Stimulated activated CD8-positive, alpha-beta memory T cell treated with anti-CD3 and anti-CD28 coated beads, Interleukin-15, amount 100 ng/mL, for 4 hours (primary cell): Measurements from ENCODE around the gene SLC6A19.
"Not testable (repeated sequence)": the region's sequence is repeated elsewhere in the genome, so short reads cannot be mapped to it uniquely, and the experiment has no call there.

ENCODE experiments used
- DNase-seq, 2 donors: peaks; one replicate each; pipeline ENCODE4 v3.0.0-alpha.2; 2020; ENCODE audit warnings: low read depth in 2 of 2

SLC6A19 gene

DNA sequence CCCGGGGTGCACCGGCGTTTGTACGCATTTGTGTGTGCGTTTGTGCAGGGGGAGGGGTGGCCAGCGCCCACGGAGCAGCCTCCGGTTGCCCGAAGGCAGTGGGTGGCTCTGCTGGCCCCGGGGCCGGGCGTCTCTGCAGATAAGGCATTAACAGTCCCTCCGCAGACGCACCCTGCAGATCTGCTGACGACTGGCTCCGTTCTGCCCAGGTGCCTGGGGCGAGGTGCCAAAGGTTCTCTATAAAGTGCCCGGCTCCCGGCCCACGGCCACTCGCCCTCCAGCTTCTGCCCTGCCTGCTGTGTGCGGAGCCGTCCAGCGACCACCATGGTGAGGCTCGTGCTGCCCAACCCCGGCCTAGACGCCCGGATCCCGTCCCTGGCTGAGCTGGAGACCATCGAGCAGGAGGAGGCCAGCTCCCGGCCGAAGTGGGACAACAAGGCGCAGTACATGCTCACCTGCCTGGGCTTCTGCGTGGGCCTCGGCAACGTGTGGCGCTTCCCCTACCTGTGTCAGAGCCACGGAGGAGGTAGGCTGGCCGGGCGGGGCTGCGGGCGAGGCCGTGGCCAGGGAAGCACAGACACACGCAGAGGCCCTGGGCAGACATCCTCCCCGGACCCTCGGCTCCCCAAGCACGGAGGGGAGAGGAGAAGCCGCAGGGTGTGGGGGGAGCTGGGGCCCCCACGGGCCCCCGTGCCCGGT is at the start of gene SLC6A19:
Gene SLC6A19 (plus strand): TSS at position 269 of the 699 bp plus-strand sequence. CDS start 56 bp downstream, at position 325.
- no peak for DNase-seq

DNA sequence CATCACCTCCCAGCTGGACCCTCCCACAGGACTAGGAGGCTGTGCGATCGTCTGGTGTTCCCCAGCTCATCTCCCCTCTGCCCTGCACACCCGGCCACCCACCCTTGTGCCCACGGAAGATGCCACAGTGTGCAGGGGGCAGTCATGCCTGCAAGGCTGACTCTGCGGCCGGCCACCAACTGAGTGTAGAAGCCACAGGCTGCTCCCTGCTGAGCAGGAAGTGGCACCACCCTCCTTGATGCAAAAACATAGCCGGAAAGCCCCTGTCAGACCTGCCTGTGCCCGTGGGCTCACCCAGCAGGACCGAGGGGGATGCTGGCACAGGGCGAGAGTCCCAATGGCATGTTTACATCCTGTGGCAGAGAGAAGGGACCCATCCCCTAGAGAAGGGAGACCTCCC is 49.2 kb upstream of the SLC6A19 start:
- DNase-seq: no peak

DNA sequence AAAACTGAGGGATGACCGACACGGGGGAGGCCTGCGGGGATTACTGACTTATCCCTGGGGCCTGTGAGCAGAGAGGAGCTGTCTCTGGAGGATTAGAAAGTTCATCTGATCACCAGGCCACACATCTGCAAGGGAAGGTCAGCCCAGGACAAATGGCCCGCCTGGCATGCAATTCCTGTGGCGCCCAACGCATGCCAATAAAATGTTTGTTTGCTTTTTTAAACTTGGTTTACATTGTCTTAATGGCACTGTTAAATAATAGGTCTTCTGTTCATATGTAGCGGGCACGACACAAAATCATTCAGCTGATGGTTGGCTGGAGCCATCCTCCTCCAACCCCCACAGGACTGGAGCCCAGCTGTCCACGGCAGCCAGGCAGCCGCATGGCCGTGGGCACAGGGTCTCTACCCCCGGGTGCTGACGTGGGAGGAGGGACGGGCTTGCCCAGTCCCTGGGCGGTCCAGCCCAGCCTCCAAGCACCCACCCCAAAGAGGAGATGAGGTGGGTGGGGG is 48.6 kb upstream of the SLC6A19 start:
- no peak for DNase-seq

DNA sequence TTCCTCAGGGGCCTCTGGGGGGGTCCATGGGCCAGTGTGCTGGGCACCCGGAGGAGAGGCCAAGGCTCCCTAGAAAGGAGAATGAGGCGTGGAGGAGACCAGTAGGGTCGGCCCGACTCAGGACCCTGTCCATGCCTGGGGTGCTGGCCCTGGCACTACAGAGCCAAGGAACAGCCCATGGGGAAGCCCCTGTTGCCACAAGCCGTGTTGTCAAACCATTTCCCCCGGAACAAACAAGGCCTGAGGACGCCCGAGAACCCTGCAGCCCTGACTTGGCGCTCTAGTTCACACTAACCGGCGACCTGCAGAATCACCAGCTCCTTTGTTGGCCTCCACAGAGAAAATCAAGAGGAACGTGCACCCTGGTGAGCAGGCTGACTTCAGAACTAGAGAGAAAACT is 48.0 kb upstream of the SLC6A19 start:
- DNase-seq: no peak

DNA sequence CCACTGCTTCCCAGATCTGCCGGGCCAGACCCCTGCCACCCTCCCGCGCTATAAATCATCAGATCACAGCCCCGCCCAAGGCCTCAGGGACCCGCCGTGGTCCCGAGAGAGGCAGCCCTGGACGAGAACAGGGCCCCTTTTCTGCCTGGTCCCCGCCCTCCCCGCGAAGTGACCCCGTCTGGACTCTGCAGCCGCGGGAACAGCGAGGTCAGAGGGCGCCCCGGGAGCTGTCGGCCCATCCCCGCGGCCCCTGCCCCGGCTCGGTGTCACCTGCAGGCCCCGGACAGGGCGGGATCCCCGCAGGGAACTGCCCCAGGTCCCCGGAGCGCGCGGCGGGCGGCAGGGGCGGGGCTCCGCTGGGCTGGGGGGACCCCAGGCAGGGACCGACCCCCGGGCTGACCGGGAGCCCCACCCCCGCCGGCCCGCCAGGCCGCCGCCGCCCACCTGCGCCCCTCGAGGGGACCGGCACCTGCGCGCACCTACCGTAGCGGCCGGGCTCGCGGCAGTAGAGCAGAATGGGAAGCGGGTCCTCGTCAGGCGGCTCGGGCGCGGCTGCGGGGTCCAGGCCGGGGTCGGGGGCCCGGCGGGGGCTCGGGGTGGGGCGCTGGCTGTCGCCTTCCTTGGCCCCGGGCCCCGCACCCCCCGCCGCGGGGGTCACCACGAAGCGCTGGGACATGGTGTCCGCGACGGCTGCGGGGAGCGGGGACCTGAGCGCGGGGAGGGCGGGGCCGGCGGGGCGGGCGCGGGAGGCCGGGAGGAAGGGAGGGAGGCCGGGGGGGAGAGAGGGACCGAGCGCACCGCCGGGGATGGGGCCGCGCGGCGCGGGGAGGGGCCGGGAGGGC is 46.0 kb upstream of the SLC6A19 start:
- no peak for DNase-seq

DNA sequence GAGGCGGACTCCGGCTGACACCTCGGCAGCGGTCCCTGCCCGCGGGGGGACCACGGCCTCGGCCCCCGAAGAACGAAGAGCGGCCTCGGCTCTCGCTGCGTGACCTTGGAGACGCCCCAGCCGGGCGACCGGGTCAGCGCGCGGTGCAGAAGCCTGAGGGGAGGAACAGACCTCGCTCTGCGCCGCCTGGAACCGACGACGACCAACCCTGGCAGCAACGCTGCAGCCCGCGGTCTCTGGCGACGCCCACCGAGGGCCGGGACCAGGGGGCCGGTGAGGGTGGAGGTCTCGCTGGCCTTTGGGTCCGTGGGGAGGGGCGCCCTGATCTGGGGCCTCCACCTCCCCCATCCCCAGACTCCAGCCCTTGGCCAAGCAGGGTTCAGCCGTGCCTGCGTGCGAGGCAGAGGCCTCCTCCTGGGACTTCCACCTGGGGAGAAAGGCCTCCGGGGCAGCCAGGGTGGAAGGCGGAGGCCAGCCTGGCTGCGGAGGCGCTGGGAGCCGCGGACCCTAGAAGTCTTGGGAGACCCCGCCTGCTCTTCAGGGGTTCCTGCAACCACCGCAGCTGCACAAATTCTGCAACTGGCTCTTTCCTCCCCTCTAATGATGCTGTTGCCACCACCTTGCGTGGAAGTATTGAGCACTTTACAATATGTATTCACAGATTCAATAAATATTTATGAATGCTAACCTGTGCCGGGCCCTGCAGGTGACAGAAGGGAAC is 45.2 kb upstream of the SLC6A19 start:
- DNase-seq: no peak

DNA sequence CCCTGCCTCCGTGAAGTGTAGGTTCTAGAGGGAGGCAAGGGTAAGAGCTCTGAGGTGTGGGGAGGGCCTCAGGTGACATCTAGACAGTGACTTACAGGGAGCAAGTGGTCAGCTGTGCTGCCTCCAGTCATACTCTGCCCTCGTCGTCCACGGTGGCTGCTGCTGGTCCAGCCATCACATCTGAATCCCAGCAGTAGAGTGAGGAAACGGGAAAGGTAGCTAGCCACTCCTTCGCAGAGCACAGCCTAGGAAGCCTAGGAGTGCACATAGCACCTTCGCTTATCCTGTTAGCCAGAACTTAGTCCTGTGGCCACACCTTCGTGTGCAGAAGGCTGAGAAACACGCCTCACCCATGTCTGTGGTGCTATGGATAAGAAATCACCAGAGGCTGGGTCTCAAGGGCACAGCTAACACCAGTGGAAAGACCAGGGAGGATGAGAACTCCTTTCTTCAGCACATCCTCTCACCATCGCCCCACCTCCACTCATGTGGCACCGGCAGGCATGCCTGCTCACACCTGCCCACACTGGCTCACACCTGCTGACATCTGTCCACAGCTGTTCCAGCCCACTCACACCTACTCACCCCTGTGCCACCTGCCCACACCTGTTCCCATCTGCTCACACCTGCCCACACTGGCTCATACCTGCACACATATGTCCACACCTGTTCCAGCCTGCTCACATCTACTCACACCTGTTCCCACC is 44.5 kb upstream of the SLC6A19 start:
- DNase-seq: no peak

DNA sequence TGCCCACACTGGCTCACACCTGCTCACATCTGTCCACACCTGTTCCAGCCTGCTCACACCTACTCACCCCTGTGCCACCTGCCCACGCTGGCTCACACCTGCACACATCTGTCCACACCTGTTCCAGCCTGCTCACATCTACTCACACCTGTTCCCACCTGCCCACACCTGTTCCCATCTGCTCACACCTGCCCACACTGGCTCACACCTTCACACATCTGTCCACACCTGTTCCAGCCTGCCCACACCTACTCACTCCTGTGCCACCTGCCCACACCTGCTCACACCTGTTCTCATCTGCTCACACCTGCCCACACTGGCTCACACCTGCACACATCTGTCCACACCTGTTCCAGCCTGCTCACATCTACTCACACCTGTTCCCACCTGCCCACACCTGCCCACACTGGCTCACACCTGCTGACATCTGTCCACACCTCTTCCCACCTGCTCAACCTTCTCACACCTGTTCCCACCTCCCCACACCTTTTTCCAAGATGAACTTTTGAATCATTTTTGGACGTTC is 43.9 kb upstream of the SLC6A19 start:
- not testable (repeated sequence) for DNase-seq

DNA sequence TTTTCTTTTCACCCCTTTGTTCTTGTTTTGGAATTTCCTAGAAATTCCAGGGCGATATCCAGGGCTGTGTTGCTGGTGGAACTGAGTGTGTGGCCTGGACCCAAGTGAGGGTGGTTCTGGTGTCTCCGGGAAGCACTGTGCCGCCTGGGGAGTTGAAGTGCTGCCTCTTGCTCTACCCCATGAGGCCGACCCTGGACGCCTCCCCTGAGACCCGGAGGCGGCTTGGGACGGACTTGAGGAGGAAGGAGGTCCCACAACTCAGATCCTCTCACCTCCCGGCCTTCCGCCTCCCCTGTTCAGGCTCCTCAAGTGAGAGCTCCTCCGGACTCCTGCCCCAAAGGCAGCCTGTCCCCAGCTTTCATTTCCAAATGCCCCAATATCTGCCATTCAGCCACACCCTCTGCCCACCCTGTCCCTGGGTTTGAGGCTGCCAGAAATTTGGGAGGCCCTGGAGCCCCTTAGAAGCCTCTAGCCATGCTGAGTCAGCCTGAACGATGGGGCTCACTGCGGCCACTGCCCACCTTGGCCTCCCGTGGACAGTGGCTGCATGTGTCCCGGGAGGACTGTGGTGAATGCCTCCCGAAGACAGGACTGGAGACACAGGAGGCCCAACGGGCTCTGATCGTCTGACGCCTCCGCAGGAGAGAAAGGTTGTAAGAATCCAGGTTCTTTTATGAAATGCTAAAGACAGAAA is 42.6 kb upstream of the SLC6A19 start:
- DNase-seq: no peak

DNA sequence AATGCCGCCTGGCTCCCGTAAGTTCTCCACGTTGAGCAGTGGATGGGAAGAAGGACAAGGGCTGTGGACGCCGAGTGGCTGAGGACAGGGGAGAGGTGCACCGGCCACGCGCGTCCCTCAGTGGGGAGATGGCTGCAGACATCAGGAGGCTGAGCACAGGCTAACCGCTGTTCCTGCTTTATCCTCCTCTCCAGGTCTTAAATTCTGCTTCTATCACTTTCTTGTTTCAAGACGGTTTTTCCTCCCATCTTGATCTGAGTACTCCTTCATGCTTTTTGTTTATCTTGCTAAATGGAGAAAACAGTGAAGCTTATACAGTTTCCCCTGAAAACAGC is 42.1 kb upstream of the SLC6A19 start:
- no peak for DNase-seq

DNA sequence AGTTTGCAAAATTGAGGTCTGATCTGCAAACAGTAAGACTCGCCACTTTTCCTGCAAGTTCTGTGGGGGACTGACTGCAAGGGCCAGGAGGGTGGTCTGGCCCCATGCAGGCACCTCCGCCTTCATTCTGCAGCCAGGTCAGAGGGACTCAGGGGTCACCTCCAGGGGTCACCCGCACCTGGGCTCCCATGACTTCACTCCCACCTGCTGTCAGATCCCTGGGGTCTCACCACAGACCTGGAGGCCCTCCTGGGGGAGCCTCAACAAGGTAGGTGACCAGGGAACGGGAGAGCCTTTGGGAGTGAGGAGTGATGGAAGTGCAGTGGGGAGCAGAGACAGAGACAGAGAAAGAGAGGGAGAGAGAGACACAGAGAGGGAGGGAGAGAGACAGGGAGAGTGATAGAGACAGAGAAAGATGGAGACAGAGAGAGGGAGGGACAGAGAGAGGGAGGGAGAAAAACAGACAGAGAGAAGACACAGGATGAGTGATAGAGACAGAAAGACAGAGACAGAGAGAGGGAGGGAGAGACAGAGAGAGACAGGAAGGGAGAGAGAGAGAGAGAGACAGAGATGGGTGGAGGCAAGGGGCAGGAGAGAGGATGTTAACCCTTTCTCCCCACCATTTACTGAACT is 41.5 kb upstream of the SLC6A19 start:
- DNase-seq: no peak

DNA sequence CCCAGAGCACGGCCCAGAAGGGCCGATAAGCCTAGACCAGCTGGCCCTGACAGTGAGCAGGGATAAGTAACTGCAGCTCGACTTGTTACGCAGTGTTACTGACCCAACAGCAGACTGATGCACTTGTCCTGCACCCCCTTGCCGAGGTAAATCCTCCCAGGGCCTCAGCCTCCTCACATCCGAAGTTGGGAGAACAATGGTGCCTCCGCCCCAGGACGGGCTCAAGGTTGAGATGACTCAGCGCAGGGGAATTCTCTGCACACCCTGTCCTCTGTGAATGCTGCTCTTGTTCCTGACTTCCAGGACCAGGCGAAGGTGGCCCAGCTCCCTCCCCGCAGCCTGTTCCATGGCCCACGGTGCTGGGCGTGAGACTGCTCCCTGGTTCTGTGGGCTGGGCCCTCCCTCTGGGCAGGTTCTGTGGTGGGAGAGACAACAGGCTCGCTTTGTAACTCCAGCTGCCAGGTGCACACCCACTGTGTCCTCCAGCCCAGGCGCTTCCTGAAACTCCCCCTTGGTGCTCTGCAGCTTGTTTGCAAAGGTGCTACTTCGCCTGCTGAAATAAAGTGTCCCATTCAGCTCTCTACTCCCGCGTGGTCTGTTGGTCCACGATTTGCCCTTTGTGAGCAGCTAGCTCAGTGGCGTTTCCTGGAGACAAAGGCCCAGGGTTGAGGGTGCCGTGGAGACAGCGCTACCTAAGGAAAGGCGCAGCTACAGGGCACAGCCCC is 40.1 kb upstream of the SLC6A19 start:
- DNase-seq: no peak

DNA sequence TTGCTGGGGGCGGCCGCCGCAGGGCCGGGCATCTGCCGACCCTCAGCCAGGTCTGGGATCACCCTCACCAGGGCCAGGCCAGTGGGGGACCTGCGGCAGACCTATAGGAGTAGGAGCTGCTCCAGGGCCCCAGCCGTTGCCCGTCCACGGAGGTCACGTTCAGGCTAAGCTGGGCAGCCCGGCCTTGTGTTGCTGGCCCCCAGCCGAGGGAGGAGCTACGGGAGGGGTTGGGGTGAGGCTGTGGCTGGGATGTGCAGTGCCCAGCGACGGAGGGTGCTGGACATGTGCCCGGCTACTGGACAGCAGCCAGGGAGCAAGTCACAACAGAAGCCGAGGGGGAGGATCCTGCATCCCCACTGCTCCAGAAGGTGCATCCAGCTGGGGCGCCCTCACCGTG is 39.6 kb upstream of the SLC6A19 start:
- DNase-seq: no peak

DNA sequence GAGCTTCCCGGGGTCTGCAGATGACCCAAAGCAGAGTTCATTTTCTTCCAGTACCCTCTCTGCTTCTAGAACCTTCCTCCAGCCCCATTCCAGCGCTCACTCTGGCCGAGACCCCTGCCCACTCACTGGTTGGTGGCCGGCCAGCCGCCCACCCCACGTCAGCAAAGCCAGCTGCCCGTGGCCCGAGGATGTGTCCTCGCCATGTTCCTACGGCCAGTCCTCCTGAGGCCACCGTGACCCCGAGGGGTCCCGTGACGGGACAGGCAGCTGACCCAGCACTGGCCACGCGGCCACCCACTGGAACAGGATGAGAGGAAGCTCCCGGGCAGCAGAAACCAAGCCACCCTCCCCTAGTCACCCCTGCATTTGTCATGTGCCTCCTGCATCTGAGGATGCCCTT is 39.1 kb upstream of the SLC6A19 start:
- DNase-seq: no peak

DNA sequence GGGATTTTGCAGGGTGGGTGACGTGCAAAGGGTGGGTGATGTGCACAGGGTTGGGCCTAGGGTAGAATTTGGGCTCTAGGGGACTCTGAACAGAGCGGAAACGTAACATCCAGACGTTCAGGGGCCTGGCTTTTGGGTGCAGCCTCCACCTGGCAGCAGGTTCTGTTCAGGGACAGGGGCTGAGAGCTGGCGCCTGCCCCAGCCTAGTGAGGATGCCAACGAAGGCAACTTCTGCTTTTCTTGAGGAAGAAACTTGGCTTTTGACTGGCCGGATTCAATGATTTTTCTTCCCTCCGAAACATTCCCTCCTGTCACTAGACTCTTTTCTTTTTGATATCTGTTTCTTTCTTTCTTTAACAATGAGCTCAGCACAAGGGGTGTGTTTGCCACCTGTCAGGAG is 38.6 kb upstream of the SLC6A19 start:
- no peak for DNase-seq

DNA sequence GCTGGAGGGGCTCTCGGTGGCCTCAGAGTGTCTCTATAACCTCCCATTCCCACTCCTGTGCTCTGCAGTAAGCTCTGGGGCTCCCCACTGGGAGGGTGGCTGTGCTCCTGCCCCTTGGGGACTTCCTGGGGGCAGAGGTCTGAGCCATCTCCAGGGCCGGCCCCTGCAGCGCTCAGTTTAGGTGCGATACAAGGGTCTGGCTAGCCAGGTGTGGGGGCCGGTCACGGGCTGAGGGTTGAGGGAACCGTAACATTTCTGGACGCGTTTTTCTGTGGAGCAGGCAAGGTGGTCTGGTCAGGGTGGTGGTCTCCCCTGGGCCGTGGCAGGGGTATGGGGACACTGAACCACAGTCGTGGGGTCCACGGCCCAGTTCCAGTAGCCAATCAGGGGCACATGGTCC is 38.0 kb upstream of the SLC6A19 start:
- DNase-seq: no peak

DNA sequence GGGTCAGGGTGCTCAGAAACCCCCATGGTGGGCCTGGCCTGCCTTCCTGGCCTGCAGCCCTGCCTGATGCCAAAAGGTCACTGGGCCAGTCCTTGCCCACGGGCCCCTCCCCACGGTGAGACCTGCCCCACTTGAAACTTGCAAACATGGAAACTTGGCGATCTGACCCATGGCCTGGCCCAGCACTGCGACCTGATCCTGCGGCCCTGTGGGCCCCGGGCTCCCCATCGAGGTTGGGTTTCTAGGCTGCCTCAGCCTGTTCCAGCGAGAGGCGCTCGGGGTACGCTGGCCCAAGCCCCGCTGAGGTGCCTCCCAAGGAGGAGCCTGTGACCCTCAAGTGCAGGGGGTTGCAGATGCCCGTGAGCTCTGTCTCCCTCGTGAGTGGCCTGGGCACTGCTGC is 37.5 kb upstream of the SLC6A19 start:
- DNase-seq: no peak

DNA sequence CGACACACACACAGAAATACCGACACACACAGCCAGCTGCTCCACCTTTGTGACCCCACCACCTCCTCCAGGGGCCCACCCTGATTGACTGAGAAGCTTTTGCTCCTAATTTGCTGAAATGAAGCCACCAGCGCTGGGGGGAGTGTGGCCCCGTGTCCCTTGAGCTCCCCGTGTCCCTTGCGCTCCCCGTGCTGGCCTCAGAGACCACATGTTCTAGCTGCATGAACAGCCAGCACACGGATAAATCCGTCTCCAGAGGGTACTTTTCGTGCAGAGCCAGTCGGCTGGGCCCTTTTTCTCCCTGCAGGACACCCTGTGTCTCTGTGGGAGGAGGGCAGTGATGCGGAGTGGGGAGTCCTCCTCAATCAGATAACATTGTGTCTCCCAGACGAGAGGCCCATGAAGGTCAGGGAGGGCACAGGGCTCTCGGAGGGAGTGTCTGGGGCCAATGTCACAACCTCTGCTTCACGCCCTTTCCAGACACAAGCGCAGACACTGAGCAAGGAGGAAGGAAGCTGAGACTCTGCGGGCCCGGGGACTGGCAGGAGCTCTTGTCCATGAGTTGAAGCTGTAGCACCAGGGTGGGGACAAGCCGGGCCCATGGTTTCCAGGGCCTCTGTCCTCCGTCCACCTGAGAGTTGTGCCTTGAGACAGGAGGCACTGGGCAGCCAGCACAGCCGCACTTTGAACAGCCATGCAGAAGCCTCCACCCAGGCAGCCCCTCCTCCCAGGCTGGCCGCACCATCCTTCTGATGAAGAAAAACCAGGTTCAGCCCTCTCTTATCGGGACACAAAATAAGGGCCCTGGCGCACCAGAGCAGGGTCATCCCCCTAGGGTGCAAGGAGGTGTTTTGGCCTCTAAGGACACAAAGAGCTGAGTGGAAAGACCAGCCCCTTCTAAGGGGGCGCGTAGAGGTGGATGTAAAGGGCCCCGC is 36.4 kb upstream of the SLC6A19 start:
- no peak for DNase-seq

DNA sequence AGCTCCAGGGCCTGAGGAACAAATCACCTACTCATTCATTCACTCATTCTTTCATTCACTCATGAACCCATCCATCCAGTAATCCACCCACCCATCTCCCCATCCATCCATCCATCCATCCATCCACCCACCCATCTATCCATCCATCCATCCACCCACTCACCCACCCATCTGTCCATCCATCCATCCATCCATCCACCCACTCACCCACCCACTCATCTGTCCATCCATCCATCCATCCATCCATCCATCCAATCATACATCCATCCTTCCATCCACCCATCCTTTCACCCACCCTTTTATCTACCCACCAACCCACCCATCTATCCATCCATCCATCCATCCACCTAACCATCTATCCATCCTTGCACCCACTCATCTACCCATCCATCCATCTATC is 35.5 kb upstream of the SLC6A19 start:
- DNase-seq: no peak
